ENCODE measurements around the gene HSPA1A. TPM values are rescaled to one million over a fixed set of nuclear protein-coding genes. Genes with fewer than 3 reads are reported as not detected.

HSPA1A gene
- total and polyA plus RNA-seq, 9 of the 15 experiments (the other 6 are each of a cell fraction or from before 2014, with no cell fraction given), result 2.2 to 273 (median 107) TPM

- TF ChIP-seq ZNF766 (CRISPR knock-in tag; conservative IDR thresholded peaks at IDR 0.05), result no peak
- no peak for TF ChIP-seq TCFL5 (CRISPR knock-in tag; conservative IDR thresholded peaks at IDR 0.05)
- no peak for TF ChIP-seq SFPQ (IDR thresholded peaks at IDR 0.05; ENCODE audit: low read depth, low read length)
- TF ChIP-seq ZFPM2 (CRISPR knock-in tag; IDR thresholded peaks at IDR 0.05), result peak; percentile 95; the same call in 1 of the 2 replicates
- no peak for TF ChIP-seq U2AF2 (optimal IDR thresholded peaks at IDR 0.05; ENCODE audit: low read depth, low read length)
- no peak for TF ChIP-seq ZFP30 (CRISPR knock-in tag; IDR thresholded peaks at IDR 0.05; ENCODE audit: borderline replicate concordance)
- no peak for TF ChIP-seq ZNF668 (CRISPR knock-in tag; IDR thresholded peaks at IDR 0.05)
- TF ChIP-seq MYBL2 (IDR thresholded peaks at IDR 0.05; ENCODE audit: low read depth), result no peak
- TF ChIP-seq MYBL2 (CRISPR knock-in tag; IDR thresholded peaks at IDR 0.05; ENCODE audit: borderline replicate concordance), result no peak
- TF ChIP-seq ZNF224 (CRISPR knock-in tag; IDR thresholded peaks at IDR 0.05), result no peak
- no peak for TF ChIP-seq ZNF699 (CRISPR knock-in tag; IDR thresholded peaks at IDR 0.05; ENCODE audit: insufficient replicate concordance)
- no peak for TF ChIP-seq MECOM (CRISPR knock-in tag; IDR thresholded peaks at IDR 0.05)
- TF ChIP-seq PPARD (CRISPR knock-in tag; IDR thresholded peaks at IDR 0.05), result no peak
- peak; percentile 26; the same call in 1 of the 2 replicates for TF ChIP-seq MTA1 (IDR thresholded peaks at IDR 0.05; ENCODE audit: borderline replicate concordance)
- TF ChIP-seq E4F1 (CRISPR knock-in tag; IDR thresholded peaks at IDR 0.05; ENCODE audit: borderline replicate concordance), result no peak
- TF ChIP-seq IRF1 (CRISPR knock-in tag; IDR thresholded peaks at IDR 0.05; ENCODE audit: borderline replicate concordance), result no peak
- TF ChIP-seq POLR3A (IDR thresholded peaks at IDR 0.05; ENCODE audit: borderline replicate concordance, extremely low read depth, insufficient read depth, insufficient read length), result no peak
- TF ChIP-seq ZFP91 (CRISPR knock-in tag; IDR thresholded peaks at IDR 0.05), result no peak
- no peak; the same call in 1 of the 2 replicates for TF ChIP-seq ZC3H11A (IDR thresholded peaks at IDR 0.05; ENCODE audit: low read depth, low read length)
- TF ChIP-seq ZNF12 (CRISPR knock-in tag; IDR thresholded peaks at IDR 0.05), result 0 out of 2 replicates have a peak, but pooled peaks have one; percentile 78
- no peak; the same call in 1 of the 2 replicates for TF ChIP-seq ZNF143 (CRISPR knock-in tag; IDR thresholded peaks at IDR 0.05)
These were observed 12.1 kb downstream of the HSPA1A start, which contains the start of gene HSPA1B (continued) for GRCh38 chr6:31827286-31828079.
